ENCODE data around the gene SEH1L. TPM values are rescaled to one million over a fixed set of nuclear protein-coding genes. Genes with fewer than 3 reads are reported as not detected.

Gene SEH1L
- total RNA-seq, 2 donors from 2014 or later, result 7.9 to 23.9 TPM

GRCh38 chr18:12921178-12921577, 26.6 kb upstream of the SEH1L start:
- no peaks in the 10 kb centered on the region for H3K4me1 ChIP-seq
- no peak for TF ChIP-seq POLR2A (IDR thresholded peaks at IDR 0.05)
- no peak for TF ChIP-seq CTCF (IDR thresholded peaks at IDR 0.05)
- no peaks in the 10 kb centered on the region for H3K9me3 ChIP-seq
- intact Hi-C loops (cut with DNase I), result no loop called here
- H3K36me3 ChIP-seq (replicated peaks in 1 of 2; ENCODE audit: insufficient read depth in 1 of 2, low read depth in 2 of 2), result no peaks in the 10 kb centered on the region
- no peaks in the 10 kb centered on the region for H3K27me3 ChIP-seq
- ATAC-seq (no peak), DNase-seq (no peak)
- H3K4me3 ChIP-seq, result no peak overlapping the region
- WGBS, 2 donors, result 43 to 55% methylated on average over 7 of the region's 7 CpGs
- H3K27ac ChIP-seq, result no peak overlapping the region

GRCh38 chr18:12922266-12922665, 25.5 kb upstream of the SEH1L start:
- DNase-seq (no peak), ATAC-seq (no peak)
- Histone ChIP-seq H3K27me3 (no peaks in the 10 kb centered on the region), H3K9me3 (no peaks in the 10 kb centered on the region), H3K4me3 (no peak overlapping the region), H3K36me3 (replicated peaks in 1 of 2; ENCODE audit: insufficient read depth in 1 of 2, low read depth in 2 of 2) (no peaks in the 10 kb centered on the region), H3K4me1 (no peaks in the 10 kb centered on the region), H3K27ac (no peak overlapping the region)
- 39 to 57% methylated on average over 1 of the region's 1 CpG for WGBS, 2 donors
- intact Hi-C loops (cut with DNase I), result no loop called here
- no peak for TF ChIP-seq POLR2A (IDR thresholded peaks at IDR 0.05)
- no peak for TF ChIP-seq CTCF (IDR thresholded peaks at IDR 0.05)

- Histone ChIP-seq H3K27ac (no peak overlapping the region), H3K27me3 (no peaks in the 10 kb centered on the region), H3K9me3 (no peaks in the 10 kb centered on the region), H3K4me3 (no peak overlapping the region), H3K36me3 (replicated peaks in 1 of 2; ENCODE audit: insufficient read depth in 1 of 2, low read depth in 2 of 2) (no peaks in the 10 kb centered on the region), H3K4me1 (no peaks in the 10 kb centered on the region)
- ATAC-seq, result no peak
- intact Hi-C loops (cut with DNase I), result no loop called here
- 71 to 76% methylated on average over 6 of the region's 6 CpGs for WGBS, 2 donors
- TF ChIP-seq CTCF (IDR thresholded peaks at IDR 0.05) (no peak), POLR2A (IDR thresholded peaks at IDR 0.05) (no peak)
- no peak for DNase-seq
Observed at GRCh38 chr18:12924616-12925015, 23.2 kb upstream of the SEH1L start.

- TF ChIP-seq CTCF (IDR thresholded peaks at IDR 0.05), result no peak
- TF ChIP-seq POLR2A (IDR thresholded peaks at IDR 0.05), result no peak
- Histone ChIP-seq H3K36me3 (replicated peaks in 1 of 2; ENCODE audit: insufficient read depth in 1 of 2, low read depth in 2 of 2) (no peaks in the 10 kb centered on the region), H3K27me3 (no peaks in the 10 kb centered on the region), H3K9me3 (no peaks in the 10 kb centered on the region), H3K4me1 (no peaks in the 10 kb centered on the region), H3K4me3 (no peak overlapping the region), H3K27ac (no peak overlapping the region)
- DNase-seq, result no peak
- intact Hi-C loops (cut with DNase I), result no loop called here
- ATAC-seq, result no peak
- WGBS, 2 donors, result 56 to 68% methylated on average over 4 of the region's 4 CpGs
Observed at GRCh38 chr18:12928206-12928605, 19.6 kb upstream of the SEH1L start.

- Histone ChIP-seq H3K27me3 (no peaks in the 10 kb centered on the region), H3K9me3 (no peaks in the 10 kb centered on the region), H3K27ac (no peak overlapping the region), H3K4me1 (no peaks in the 10 kb centered on the region), H3K4me3 (no peak overlapping the region), H3K36me3 (replicated peaks in 1 of 2; ENCODE audit: insufficient read depth in 1 of 2, low read depth in 2 of 2) (no peaks in the 10 kb centered on the region)
- no peak for DNase-seq
- 64 to 68% methylated on average over 5 of the region's 5 CpGs for WGBS, 2 donors
- no peak for TF ChIP-seq POLR2A (IDR thresholded peaks at IDR 0.05)
- ATAC-seq, result no peak
- intact Hi-C loops (cut with DNase I), result no loop called here
Observed at GRCh38 chr18:12928641-12929040, 19.2 kb upstream of the SEH1L start.

Measured in body of pancreas (tissue), 4 donors.